Karpas-422 (cell line): ENCODE measurements around the gene PSMC3. TPM values are rescaled to one million over a fixed set of nuclear protein-coding genes. Genes with fewer than 3 reads are reported as not detected.
A peak's percentile ranks its signal among the peaks of the same experiment; 100 is the strongest.

Source experiments
- DNase-seq: peaks from one replicate; pipeline ENCODE4 v3.0.0-alpha.2; 2015
- H2AFZ ChIP-seq: fragments of 200-600 bp; sonication (generic); 2 replicates; pipeline ENCODE4 v1.6.1; 2014; ENCODE audit warnings: antibody characterized with exemption, low read length, mixed read lengths
- H3K27ac ChIP-seq: fragments of 200-600 bp; sonication (generic); 2 replicates; pipeline ENCODE4 v1.5.1; 2014; ENCODE audit warnings: mild to moderate bottlenecking, low read length, moderate library complexity
- H3K27me3 ChIP-seq: fragments of 200-600 bp; sonication (generic); 2 replicates; pipeline ENCODE4 v1.6.1; 2014; ENCODE audit warnings: low read length, mixed read lengths
- H3K36me3 ChIP-seq: fragments of 200-600 bp; sonication (generic); 2 replicates; pipeline ENCODE4 v1.6.1; 2014; ENCODE audit warnings: low read length, mixed read lengths; ENCODE audit not compliant: insufficient read depth
- H3K4me1 ChIP-seq: fragments of 200-600 bp; sonication (generic); 2 replicates; pipeline ENCODE4 v1.6.1; 2014; ENCODE audit warnings: mild to moderate bottlenecking, low read length, mixed read lengths
- H3K4me2 ChIP-seq: fragments of 200-600 bp; sonication (generic); 2 replicates; pipeline ENCODE4 v1.6.1; 2014; ENCODE audit warnings: low read length, low read depth, mild to moderate bottlenecking; ENCODE audit not compliant: poor library complexity, severe bottlenecking
- H3K4me3 ChIP-seq: fragments of 200-600 bp; sonication (generic); 2 replicates; pipeline ENCODE4 v1.5.1; 2014; ENCODE audit warnings: mild to moderate bottlenecking, antibody characterized with exemption, low read length, mixed read lengths
- H3K79me2 ChIP-seq: fragments of 200-600 bp; sonication (generic); 2 replicates; pipeline ENCODE4 v1.6.1; 2014; ENCODE audit warnings: mild to moderate bottlenecking, low read length, mixed read lengths
- H3K9ac ChIP-seq: fragments of 200-600 bp; sonication (generic); 2 replicates; pipeline ENCODE4 v1.6.0; 2014; ENCODE audit warnings: low read length
- H3K9me2 ChIP-seq: fragments of 200-600 bp; sonication (generic), shearing (Covaris generic); replicated peaks from 2 replicates; pipeline ENCODE4 v1.6.0; 2014; ENCODE audit warnings: mild to moderate bottlenecking, low read length, moderate library complexity; ENCODE audit not compliant: insufficient read depth
- H3K9me3 ChIP-seq: fragments of 300-700, 200-600 bp; sonication (generic); 2 replicates; pipeline ENCODE4 v1.6.1; 2014; ENCODE audit warnings: low read length, mixed read lengths
- H4K20me1 ChIP-seq: fragments of 200-600 bp; sonication (generic); 2 replicates; pipeline ENCODE4 v1.6.1; 2014; ENCODE audit warnings: mild to moderate bottlenecking, antibody characterized with exemption, low read length, low read depth; ENCODE audit not compliant: insufficient read depth
- total RNA-seq: library from RNA; depleted of rRNA; stranded (reverse); fragments of >200 nt; shearing (Covaris generic); gene quantifications from 2 replicates; pipeline ENCODE4 v1.2.3, GENCODE V29; 2014; ENCODE audit warnings: low replicate concordance

PSMC3 gene
- total RNA-seq, 1 experiment from 2014 or later, result 40.6 TPM

DNA sequence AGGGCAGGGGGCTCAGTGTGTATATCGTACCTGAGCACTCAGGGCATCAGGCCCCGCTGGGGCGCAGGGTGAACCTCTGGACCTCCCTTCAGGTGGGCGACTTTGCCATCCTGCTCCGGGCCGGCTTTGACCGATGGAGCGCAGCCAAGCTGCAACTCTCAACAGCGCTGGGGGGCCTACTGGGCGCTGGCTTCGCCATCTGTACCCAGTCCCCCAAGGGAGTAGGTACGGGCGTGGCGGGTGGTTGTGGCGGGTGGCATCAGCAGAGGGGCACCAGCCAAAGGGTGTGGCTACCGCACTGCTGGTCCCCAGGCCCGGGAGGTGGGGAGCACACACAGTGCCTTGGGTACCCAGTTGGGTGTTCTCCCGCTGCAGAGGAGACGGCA is 11.6 kb downstream of the PSMC3 start:
- H3K4me2 ChIP-seq, result no peak overlapping the region
- H3K9me2 ChIP-seq, result no peaks in the 10 kb centered on the region
- no peaks in the 10 kb centered on the region for H3K9me3 ChIP-seq
- no peak overlapping the region for H3K9ac ChIP-seq
- no peak overlapping the region for H2AFZ ChIP-seq
- H4K20me1 ChIP-seq, result no peaks in the 10 kb centered on the region
- no peaks in the 10 kb centered on the region for H3K27me3 ChIP-seq
- H3K4me1 ChIP-seq, result peaks cover 12% of the 10 kb centered on the region
- peaks cover 4% of the 10 kb centered on the region; the same call in 1 of the 2 replicates for H3K36me3 ChIP-seq
- no peak overlapping the region for H3K4me3 ChIP-seq
- DNase-seq, result no peak
- H3K27ac ChIP-seq, result no peak overlapping the region
- H3K79me2 ChIP-seq, result 0 out of 2 replicates have a peak, but pooled peaks cover 4% of the 10 kb centered on the region

DNA sequence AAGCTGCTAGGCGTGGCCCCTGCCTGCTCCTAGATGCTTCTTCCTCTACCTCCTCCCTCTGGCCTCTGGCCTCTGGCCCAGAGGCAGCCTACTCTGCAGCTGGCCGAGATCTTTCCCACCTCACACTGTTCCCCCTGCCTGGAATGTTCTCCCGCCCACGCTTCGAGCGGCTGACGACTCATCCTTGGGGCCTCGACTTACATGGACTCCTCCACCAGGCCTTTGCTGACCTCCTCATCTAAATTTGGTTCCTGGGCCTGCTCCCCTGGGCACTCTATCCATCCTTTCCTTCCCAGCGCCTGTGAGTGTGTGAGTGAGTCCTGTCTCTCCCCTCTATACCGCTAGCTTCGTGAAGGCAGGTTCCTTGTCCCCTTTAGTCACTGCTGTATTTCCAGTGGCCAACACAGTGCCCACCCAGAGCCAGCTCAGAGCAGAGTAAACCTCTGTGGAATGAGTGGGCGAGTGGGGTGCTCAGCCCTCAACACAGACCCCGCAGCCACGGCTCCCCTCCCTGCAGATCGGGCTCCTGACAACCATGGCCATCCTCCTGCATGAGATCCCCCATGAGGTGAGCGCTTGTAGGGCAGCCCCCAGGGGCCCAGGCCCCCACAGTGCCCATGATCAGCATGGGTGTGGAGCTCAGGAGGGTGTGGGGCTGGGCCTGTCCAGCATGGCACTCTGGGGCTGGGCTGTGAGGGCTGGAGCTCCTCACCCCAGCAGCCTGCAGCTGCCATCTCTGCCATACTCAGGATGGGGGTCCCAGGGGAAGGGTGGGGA is 12.1 kb downstream of the PSMC3 start:
- peaks cover 5% of the 10 kb centered on the region for H3K79me2 ChIP-seq
- DNase-seq, result no peak
- H3K36me3 ChIP-seq, result peaks cover 2% of the 10 kb centered on the region; the same call in 1 of the 2 replicates
- H3K4me3 ChIP-seq, result no peak overlapping the region
- no peaks in the 10 kb centered on the region for H3K9me3 ChIP-seq
- no peaks in the 10 kb centered on the region for H4K20me1 ChIP-seq
- H3K9me2 ChIP-seq, result no peaks in the 10 kb centered on the region
- no peak overlapping the region for H3K9ac ChIP-seq
- peaks cover 18% of the 10 kb centered on the region for H3K4me1 ChIP-seq
- H3K27me3 ChIP-seq, result no peaks in the 10 kb centered on the region
- H2AFZ ChIP-seq, result no peak overlapping the region
- no peak overlapping the region for H3K27ac ChIP-seq
- H3K4me2 ChIP-seq, result no peak overlapping the region

DNA sequence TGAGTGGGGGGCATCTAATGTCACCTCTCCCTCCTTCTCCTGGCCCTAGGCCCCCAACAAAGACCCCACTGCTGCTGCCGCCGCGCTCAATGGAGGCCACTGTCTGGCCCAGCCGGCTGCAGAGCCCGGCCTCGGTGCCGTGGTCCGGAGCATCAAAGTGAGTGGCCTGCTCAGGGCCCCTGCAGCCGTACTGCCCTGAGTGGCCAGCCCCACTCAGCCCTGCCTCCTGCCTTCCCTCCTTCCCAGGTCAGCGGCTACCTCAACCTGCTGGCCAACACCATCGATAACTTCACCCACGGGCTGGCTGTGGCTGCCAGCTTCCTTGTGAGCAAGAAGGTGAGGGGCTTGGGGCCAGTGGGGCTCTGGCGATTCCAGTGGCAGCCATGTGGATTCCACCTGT is 12.9 kb downstream of the PSMC3 start:
- no peaks in the 10 kb centered on the region for H3K27me3 ChIP-seq
- H3K27ac ChIP-seq, result no peak overlapping the region
- H2AFZ ChIP-seq, result no peak overlapping the region
- H3K9ac ChIP-seq, result no peak overlapping the region
- no peaks in the 10 kb centered on the region for H3K9me2 ChIP-seq
- no peak overlapping the region for H3K4me3 ChIP-seq
- H3K4me2 ChIP-seq, result no peak overlapping the region
- H4K20me1 ChIP-seq, result no peaks in the 10 kb centered on the region
- no peaks in the 10 kb centered on the region for H3K36me3 ChIP-seq
- H3K9me3 ChIP-seq, result no peaks in the 10 kb centered on the region
- H3K4me1 ChIP-seq, result peaks cover 22% of the 10 kb centered on the region
- H3K79me2 ChIP-seq, result peaks cover 10% of the 10 kb centered on the region
- DNase-seq, result no peak

DNA sequence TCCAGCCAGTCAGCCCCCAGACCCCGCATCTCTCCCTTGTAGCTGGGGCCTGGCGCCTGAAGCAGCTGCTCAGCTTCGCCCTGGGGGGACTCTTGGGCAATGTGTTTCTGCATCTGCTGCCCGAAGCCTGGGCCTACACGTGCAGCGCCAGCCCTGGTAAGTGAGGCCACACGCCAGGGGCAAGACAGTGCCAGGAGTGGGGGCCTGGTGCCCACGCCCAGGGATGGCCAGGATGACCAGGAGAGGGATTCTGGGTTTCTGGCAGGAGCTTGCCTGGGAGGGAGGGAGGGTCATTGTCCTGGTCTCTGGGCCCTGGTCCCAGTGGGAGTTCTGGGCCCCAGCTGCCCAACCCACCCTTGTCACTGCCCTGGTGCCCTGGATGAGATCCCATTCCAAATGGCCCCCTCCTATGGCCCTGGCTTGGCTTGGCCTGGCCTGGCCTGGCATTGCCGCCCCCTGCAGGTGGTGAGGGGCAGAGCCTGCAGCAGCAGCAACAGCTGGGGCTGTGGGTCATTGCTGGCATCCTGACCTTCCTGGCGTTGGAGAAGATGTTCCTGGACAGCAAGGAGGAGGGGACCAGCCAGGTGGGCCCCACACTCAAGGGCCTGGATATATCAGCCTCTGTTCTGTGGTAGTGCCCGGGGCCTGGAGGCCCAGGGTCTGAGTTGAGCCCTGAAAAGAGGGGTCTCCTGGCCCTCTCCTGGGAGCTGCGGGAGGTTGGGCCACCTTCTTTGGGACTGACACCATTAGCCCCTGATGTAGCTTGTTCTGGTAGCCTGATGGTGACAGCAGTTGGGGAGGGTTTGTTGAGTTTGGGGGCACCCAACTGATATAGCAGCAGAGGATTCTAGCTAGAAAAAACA is 14.1 kb downstream of the PSMC3 start:
- Histone ChIP-seq H3K4me1 (peaks cover 30% of the 10 kb centered on the region), H4K20me1 (no peaks in the 10 kb centered on the region), H3K27me3 (no peaks in the 10 kb centered on the region), H3K9me2 (no peaks in the 10 kb centered on the region), H3K36me3 (no peaks in the 10 kb centered on the region), H3K27ac (no peak overlapping the region), H3K9ac (no peak overlapping the region), H3K79me2 (peaks cover 10% of the 10 kb centered on the region), H3K9me3 (no peaks in the 10 kb centered on the region), H3K4me3 (no peak overlapping the region), H2AFZ (no peak overlapping the region), H3K4me2 (no peak overlapping the region)
- peak; percentile 80 for DNase-seq

DNA sequence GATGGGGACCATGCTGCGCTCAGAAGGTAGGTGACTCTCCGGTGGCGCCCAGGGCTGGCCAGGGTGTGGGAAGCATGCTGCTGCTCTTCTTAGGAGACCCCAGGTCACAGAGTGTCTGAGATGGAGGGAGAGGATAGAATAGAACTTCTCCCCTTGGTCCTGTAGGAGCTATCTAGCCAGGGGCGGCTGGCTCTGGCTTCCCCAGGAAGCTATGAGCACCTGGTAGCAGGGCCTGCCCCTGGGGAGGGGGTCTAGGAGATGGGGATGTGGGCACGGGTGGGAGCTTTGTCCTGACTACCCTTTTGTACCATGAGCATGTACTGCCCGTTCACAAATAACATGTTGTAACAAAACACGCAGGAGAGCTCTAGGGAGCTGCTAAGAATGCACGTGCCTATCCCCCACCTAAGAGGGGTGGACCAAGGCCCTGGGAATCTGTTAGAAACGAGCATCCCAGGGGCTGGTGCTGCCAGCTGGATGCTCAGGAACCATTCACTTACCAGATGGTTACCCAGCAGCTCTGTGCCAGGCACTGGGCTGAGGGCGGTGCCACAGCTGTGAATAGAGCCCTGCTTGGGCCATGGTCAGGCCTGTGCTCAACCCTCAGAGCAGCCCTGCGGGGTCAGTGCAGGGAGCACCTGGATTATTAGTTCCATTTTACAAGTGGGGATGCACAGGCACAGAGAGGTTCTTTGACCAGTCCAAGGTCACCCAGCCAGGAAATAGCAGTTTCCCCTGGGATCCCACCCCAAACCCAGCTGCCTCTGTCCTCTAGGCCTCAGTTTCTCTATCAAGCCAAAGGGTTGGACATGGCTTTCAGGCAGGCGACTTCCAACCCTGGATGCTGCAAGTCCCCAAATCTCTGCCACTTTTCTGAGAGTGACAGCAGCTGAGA is 15.6 kb downstream of the PSMC3 start:
- Histone ChIP-seq H3K9ac (peak overlapping the region; percentile 85), H3K9me3 (no peaks in the 10 kb centered on the region), H3K27me3 (no peaks in the 10 kb centered on the region), H3K79me2 (peaks cover 10% of the 10 kb centered on the region), H4K20me1 (no peaks in the 10 kb centered on the region), H3K36me3 (no peaks in the 10 kb centered on the region), H3K9me2 (no peaks in the 10 kb centered on the region), H3K4me3 (no peak overlapping the region), H3K4me2 (peak overlapping the region; percentile 87), H2AFZ (no peak overlapping the region), H3K4me1 (peaks cover 40% of the 10 kb centered on the region), H3K27ac (peak overlapping the region; percentile 27; the same call in 1 of the 2 replicates)
- DNase-seq, result no peak

DNA sequence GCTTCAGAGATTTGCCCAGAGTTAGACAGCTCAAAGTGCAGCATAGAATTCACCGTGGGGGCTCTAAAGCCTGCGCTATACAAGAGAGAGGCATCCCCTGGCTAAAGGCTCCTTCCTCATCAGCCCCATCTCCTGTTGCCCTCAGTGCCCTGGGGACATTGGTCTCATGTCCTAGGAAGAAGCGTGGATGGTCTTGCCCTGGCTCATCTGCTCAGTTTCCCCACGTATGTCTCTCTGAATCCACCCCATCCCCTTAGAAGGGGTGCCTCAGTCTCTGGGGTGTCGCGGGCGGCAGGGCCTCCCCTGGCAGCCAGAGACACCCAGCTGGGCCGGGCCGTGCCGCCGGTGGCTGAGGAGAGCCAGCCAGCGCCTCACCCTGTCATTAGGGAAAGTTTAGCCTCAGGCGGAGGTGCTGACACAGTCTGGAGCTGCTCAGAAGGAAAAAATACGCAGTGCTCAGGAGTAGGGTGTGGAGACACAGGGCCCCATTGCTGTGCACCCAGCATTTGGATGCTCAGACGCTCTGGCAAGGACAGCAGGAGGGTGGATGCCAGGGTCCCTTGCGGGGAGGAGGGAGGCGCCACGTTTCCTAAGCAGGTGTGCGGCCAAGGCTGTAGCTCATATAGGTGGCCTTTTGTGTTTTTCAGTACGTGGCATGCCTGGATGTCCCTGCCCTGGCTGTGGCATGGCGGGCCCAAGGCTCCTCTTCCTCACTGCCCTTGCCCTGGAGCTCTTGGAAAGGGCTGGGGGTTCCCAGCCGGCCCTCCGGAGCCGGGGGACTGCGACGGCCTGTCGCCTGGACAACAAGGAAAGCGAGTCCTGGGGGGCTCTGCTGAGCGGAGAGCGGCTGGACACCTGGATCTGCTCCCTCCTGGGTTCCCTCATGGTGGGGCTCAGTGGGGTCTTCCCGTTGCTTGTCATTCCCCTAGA is 16.5 kb downstream of the PSMC3 start:
- H3K9me2 ChIP-seq, result no peaks in the 10 kb centered on the region
- H3K36me3 ChIP-seq, result no peaks in the 10 kb centered on the region
- H3K27me3 ChIP-seq, result no peaks in the 10 kb centered on the region
- H3K4me1 ChIP-seq, result peaks cover 40% of the 10 kb centered on the region
- peaks cover 10% of the 10 kb centered on the region for H3K79me2 ChIP-seq
- H3K4me2 ChIP-seq, result peak overlapping the region; percentile 87
- H3K9me3 ChIP-seq, result no peaks in the 10 kb centered on the region
- H2AFZ ChIP-seq, result no peak overlapping the region
- H4K20me1 ChIP-seq, result no peaks in the 10 kb centered on the region
- H3K4me3 ChIP-seq, result peak overlapping the region; percentile 86
- peak overlapping the region; percentile 85 for H3K9ac ChIP-seq
- DNase-seq, result no peak
- peak overlapping the region; percentile 62 for H3K27ac ChIP-seq
